Pancreas (tissue), 10 donors: ENCODE measurements around the gene SLC10A3. TPM values are rescaled to one million over a fixed set of nuclear protein-coding genes. Genes with fewer than 3 reads are reported as not detected.

Source experiments
- ATAC-seq, 4 donors: fragments of 200-7000 bp; cut with Tn5 transposase; one replicate each; pipeline versions ENCODE4 v1.8.0 to v1.9.1; 2020; ENCODE audit warnings: mild to moderate bottlenecking in 4 of 4, moderate library complexity in 4 of 4
- DNase-seq, 6 donors: peaks; one replicate each; pipeline ENCODE4 v3.0.0-alpha.2; 2020
- FAIRE-seq: peaks from 2 replicates; lab custom pipeline; 2012; peaks lifted over from hg19 to GRCh38; lab: Jason Lieb, UNC
- H3K27ac ChIP-seq, 4 donors: fragments of 200-600 bp; sonication (generic); 1 replicate in 3 of 4; 2 replicates in 1 of 4; pipeline versions ENCODE4 v1.5.0 to v1.8.0; 2020
- H3K27me3 ChIP-seq, 4 donors: fragments of 200-600 bp; one replicate each; pipeline ENCODE4 v1.8.0; 2021
- H3K36me3 ChIP-seq, 3 donors: fragments of 200-600 bp; sonication (generic) in 1 of 3; one replicate each; pipeline versions ENCODE4 v1.5.0 to v1.8.0; 2020 to 2021
- H3K4me1 ChIP-seq, 3 donors: fragments of 200-600 bp; one replicate each; pipeline ENCODE4 v1.8.0; 2021
- H3K4me3 ChIP-seq, 4 donors: fragments of 200-600 bp; sonication (generic) in 2 of 4; one replicate each; pipeline versions ENCODE4 v1.5.0 to v1.8.0; 2020 to 2021
- H3K9me3 ChIP-seq, 4 donors: fragments of 200-600 bp; one replicate each; pipeline ENCODE4 v1.8.0; 2021
- CTCF ChIP-seq, 4 donors: fragments of 200-600 bp; sonication (generic) in 3 of 4; IDR thresholded peaks; one replicate each; pipeline versions ENCODE4 v1.5.0 to v1.8.0; 2021; ENCODE audit warnings: antibody characterized with exemption in 4 of 4
- WGBS, 2 donors: extraction: QIAGEN DNeasy Blood & Tissue Kit; methylation state at CpG; one replicate each; pipeline ENCODE4 v1.1.7; 2013; 5-methylcytosine and 5-hydroxymethylcytosine counted together
- intact Hi-C, 3 donors: fragments of 100-400 bp; cut with DNase I; formaldehyde crosslinking; loops; one replicate each; pipeline versions ENCODE4 v1.11.1 to v1.14.2; 2022
- polyA plus RNA-seq, 2 donors: library from polyadenylated mRNA; stranded (reverse); fragments of 200-250 nt; gene quantifications; one replicate each; pipeline ENCODE4 v1.2.3, GENCODE V29; 2013
- total RNA-seq, 6 donors: library from RNA; stranded (reverse); fragmentation: NEBNext Ultra II Directional in 4 of 6; extraction: Animal tissue kit (Norgen Biotek cat#: 25700) in 4 of 6; gene quantifications; one replicate each; pipeline versions ENCODE4 v1.2.1 to v1.2.4, GENCODE V29; 2021 to 2023
- donor health status: healthy with polysubstance abuse.
- donor health status: DM: no; HTN: no; CAD: no; lungs with moderate emphysema.
- donor health status: DM: no; HTN: no; CAD: no.
- donor health status: control.
- donor health status: control.
- donor health status: Bipolar disorder and iron deficiency.
- donor health status: DM: yes; HTN: yes; CAD: no.
- donor health status: DM: no; HTN: no; CAD: no.
- donor health status: DM: no; HTN: no; CAD: no.
- donor health status: DM: yes; HTN: yes; CAD: no.

SLC10A3 gene
- total and polyA plus RNA-seq, 8 donors = 9.6 to 19.1 (median 11.6) TPM

- H3K36me3 ChIP-seq = peaks cover 0 to 7% (median 0%) of the 10 kb centered on the region in 3 donors
- TF ChIP-seq CTCF (IDR thresholded peaks at IDR 0.05) = no peak
- WGBS, 2 donors = 93 to 97% methylated on average over 18 to 21 of the region's 21 CpGs
- H3K27ac ChIP-seq = no peak overlapping the region
- ATAC-seq = no peak
- peak in 2 of 6 donors; percentile 20 to 73 for DNase-seq
- H3K9me3 ChIP-seq = no peaks in the 10 kb centered on the region
- FAIRE-seq = no peak
- intact Hi-C loops = no loop called here
- H3K4me1 ChIP-seq = no peaks in the 10 kb centered on the region
- no peak overlapping the region for H3K4me3 ChIP-seq
- H3K27me3 ChIP-seq = no peaks in the 10 kb centered on the region
These were observed 22.9 kb downstream of the SLC10A3 start for GRCh38 chrX:154467556-154467955.

DNA sequence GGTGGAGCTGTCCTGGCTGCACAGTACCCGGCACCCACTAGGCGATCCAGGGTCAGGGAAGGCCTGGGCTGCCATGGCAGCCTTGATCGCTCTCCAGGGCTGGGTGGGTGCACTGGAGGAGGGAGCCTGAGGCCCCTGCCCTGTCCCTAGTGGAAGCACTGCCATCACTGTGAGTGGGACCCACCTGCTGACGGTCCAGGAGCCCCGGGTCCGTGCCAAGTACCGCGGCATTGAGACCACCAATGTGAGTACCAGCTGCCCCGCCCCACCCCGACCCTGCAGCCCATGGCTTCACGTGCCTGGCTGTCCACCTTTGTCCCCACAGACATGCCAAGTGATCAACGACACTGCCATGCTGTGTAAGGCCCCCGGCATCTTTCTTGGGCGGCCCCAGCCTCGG lies 23.5 kb downstream of the SLC10A3 start:
- H3K9me3 ChIP-seq = no peaks in the 10 kb centered on the region
- intact Hi-C loops = no loop called here
- no peak overlapping the region for H3K4me3 ChIP-seq
- H3K4me1 ChIP-seq = no peaks in the 10 kb centered on the region
- no peak for FAIRE-seq
- WGBS, 2 donors = 91 to 92% methylated on average over 13 to 15 of the region's 15 CpGs
- no peaks in the 10 kb centered on the region for H3K27me3 ChIP-seq
- H3K36me3 ChIP-seq = peaks cover 0 to 7% (median 0%) of the 10 kb centered on the region in 3 donors
- DNase-seq = peak in 1 of 6 donors; percentile 74
- no peak for TF ChIP-seq CTCF (IDR thresholded peaks at IDR 0.05)
- no peak overlapping the region for H3K27ac ChIP-seq
- no peak for ATAC-seq

- intact Hi-C loops = no loop called here
- Histone ChIP-seq H3K27me3 (no peaks in the 10 kb centered on the region), H3K36me3 (peaks cover 0 to 7% (median 0%) of the 10 kb centered on the region in 3 donors), H3K4me3 (no peak overlapping the region), H3K9me3 (no peaks in the 10 kb centered on the region), H3K27ac (no peak overlapping the region), H3K4me1 (no peaks in the 10 kb centered on the region)
- ATAC-seq = no peak
- TF ChIP-seq CTCF (IDR thresholded peaks at IDR 0.05) = no peak
- 89 to 90% methylated on average over 30 to 32 of the region's 32 CpGs for WGBS, 2 donors
- FAIRE-seq = no peak
- DNase-seq = peak in 1 of 6 donors; percentile 69
These were observed 24.4 kb downstream of the SLC10A3 start for GRCh38 chrX:154466036-154466435.

DNA sequence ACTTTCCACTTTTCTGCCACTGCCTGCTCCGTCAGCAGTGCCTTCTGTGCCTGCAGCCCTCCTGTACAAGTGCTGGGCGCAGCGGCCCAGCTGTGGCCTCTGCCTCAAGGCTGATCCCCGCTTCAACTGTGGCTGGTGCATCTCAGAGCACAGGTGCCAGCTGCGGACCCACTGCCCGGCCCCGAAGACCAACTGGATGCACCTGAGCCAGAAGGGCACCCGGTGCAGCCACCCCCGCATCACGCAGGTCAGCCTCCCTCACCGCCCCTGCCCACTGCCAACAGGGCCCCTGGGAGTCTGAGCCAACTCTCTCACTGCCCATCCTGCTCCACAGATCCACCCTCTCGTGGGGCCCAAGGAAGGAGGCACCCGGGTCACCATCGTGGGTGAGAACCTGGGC lies 24.8 kb downstream of the SLC10A3 start:
- FAIRE-seq = no peak
- 88 to 90% methylated on average over 10 to 14 of the region's 14 CpGs for WGBS, 2 donors
- DNase-seq = peak in 1 of 6 donors; percentile 57
- no peak for ATAC-seq
- Histone ChIP-seq H3K4me1 (no peaks in the 10 kb centered on the region), H3K36me3 (peaks cover 0 to 7% (median 0%) of the 10 kb centered on the region in 3 donors), H3K27me3 (no peaks in the 10 kb centered on the region), H3K27ac (no peak overlapping the region), H3K9me3 (no peaks in the 10 kb centered on the region), H3K4me3 (no peak overlapping the region)
- intact Hi-C loops = no loop called here
- TF ChIP-seq CTCF (IDR thresholded peaks at IDR 0.05) = no peak

GRCh38 chrX:154464806-154465365 lies 25.5 kb downstream of the SLC10A3 start:
- H3K27ac ChIP-seq = no peak overlapping the region
- no peak overlapping the region for H3K4me3 ChIP-seq
- no peaks in the 10 kb centered on the region for H3K27me3 ChIP-seq
- no peaks in the 10 kb centered on the region for H3K9me3 ChIP-seq
- WGBS, 2 donors = 93 to 95% methylated on average over 27 to 28 of the region's 28 CpGs
- DNase-seq (peak in 2 of 6 donors; percentile 12 to 72), ATAC-seq (no peak), FAIRE-seq (no peak)
- intact Hi-C loops = no loop called here
- no peaks in the 10 kb centered on the region for H3K4me1 ChIP-seq
- TF ChIP-seq CTCF (IDR thresholded peaks at IDR 0.05) = no peak
- H3K36me3 ChIP-seq = peaks cover 0 to 7% (median 0%) of the 10 kb centered on the region in 3 donors
